ENCODE results near the gene SUCLG2.

The SUCLG2 gene

GRCh38 chr3:67495751-67496150 is 158.7 kb downstream of the SUCLG2 start:
- no peak for DNase-seq

- DNase-seq = no peak
Observed at GRCh38 chr3:67493808-67494207, 160.6 kb downstream of the SUCLG2 start.

- DNase-seq = no peak
Observed at GRCh38 chr3:67490658-67491057, 163.8 kb downstream of the SUCLG2 start.

- no peak for DNase-seq
Observed at GRCh38 chr3:67489816-67490215, 164.6 kb downstream of the SUCLG2 start.

GRCh38 chr3:67487564-67488114 is 166.8 kb downstream of the SUCLG2 start:
- DNase-seq = no peak

- DNase-seq = no peak
Observed at GRCh38 chr3:67486883-67487282, 167.5 kb downstream of the SUCLG2 start.

GRCh38 chr3:67484085-67484484 is 170.3 kb downstream of the SUCLG2 start:
- DNase-seq = no peak

- no peak for DNase-seq
Observed at GRCh38 chr3:67481126-67481525, 173.3 kb downstream of the SUCLG2 start.

GRCh38 chr3:67478423-67478822 is 176.0 kb downstream of the SUCLG2 start:
- no peak for DNase-seq

GRCh38 chr3:67474311-67474710 is 180.1 kb downstream of the SUCLG2 start:
- no peak for DNase-seq

- DNase-seq = no peak
Observed at GRCh38 chr3:67472674-67473201, 181.7 kb downstream of the SUCLG2 start.

GRCh38 chr3:67470207-67470606 is 184.2 kb downstream of the SUCLG2 start:
- no peak for DNase-seq

- no peak for DNase-seq
Observed at GRCh38 chr3:67468511-67468910, 185.9 kb downstream of the SUCLG2 start.

GRCh38 chr3:67463656-67464055 is 190.8 kb downstream of the SUCLG2 start:
- DNase-seq = no peak

GRCh38 chr3:67462187-67462586 is 192.2 kb downstream of the SUCLG2 start:
- no peak for DNase-seq

GRCh38 chr3:67461667-67462142 is 192.7 kb downstream of the SUCLG2 start:
- DNase-seq = no peak

- DNase-seq = no peak
Observed at GRCh38 chr3:67460841-67461510, 193.4 kb downstream of the SUCLG2 start.

GRCh38 chr3:67459796-67460195 is 194.6 kb downstream of the SUCLG2 start:
- DNase-seq = no peak

GRCh38 chr3:67458896-67459530 is 195.4 kb downstream of the SUCLG2 start:
- no peak for DNase-seq

- no peak for DNase-seq
Observed at GRCh38 chr3:67458408-67458807, 196.0 kb downstream of the SUCLG2 start.

- no peak for DNase-seq
Observed at GRCh38 chr3:67453628-67454027, 200.8 kb downstream of the SUCLG2 start.

- no peak for DNase-seq
Observed at GRCh38 chr3:67450153-67450552, 204.3 kb downstream of the SUCLG2 start.

GRCh38 chr3:67447393-67447792 is 207.0 kb downstream of the SUCLG2 start:
- DNase-seq = no peak

GRCh38 chr3:67437789-67438188 is 216.6 kb downstream of the SUCLG2 start:
- DNase-seq = no peak

Data from kidney glomerular epithelial cell (primary cell).